Activated CD8-positive, alpha-beta memory T cell treated with anti-CD3 and anti-CD28 coated beads, Interleukin-2, amount 50 U/mL, for 24 hours (primary cell): Measurements from ENCODE around the gene GH1.
A peak's percentile ranks its signal among the peaks of the same experiment; 100 is the strongest.
"Not testable (repeated sequence)": the region's sequence is repeated elsewhere in the genome, so short reads cannot be mapped to it uniquely, and the experiment has no call there.

Source experiments
- DNase-seq: peaks from one replicate; pipeline ENCODE4 v3.0.0-alpha.2; 2020; ENCODE audit errors: extremely low read depth

Gene GH1

GRCh38 chr17:63926164-63926563 lies 7.5 kb upstream of the GH1 start:
- DNase-seq, result no peak

GRCh38 chr17:63925615-63926014 lies 7.0 kb upstream of the GH1 start:
- no peak for DNase-seq

- DNase-seq, result not testable (repeated sequence)
Observed at GRCh38 chr17:63922402-63922801, 3.8 kb upstream of the GH1 start.

GRCh38 chr17:63920779-63921178 lies 2.1 kb upstream of the GH1 start:
- DNase-seq, result not testable (repeated sequence)

GRCh38 chr17:63920050-63920449 lies 1.4 kb upstream of the GH1 start:
- not testable (repeated sequence) for DNase-seq

- DNase-seq, result peak; percentile 23
Observed at GRCh38 chr17:63919311-63919723, 678 bp upstream of the GH1 start.

- no peak for DNase-seq
Observed at GRCh38 chr17:63918305-63918704, 334 bp downstream of the GH1 start.

- no peak for DNase-seq
Observed at GRCh38 chr17:63917646-63918045, 993 bp downstream of the GH1 start.

- not testable (repeated sequence) for DNase-seq
Observed at GRCh38 chr17:63917206-63917605, 1.4 kb downstream of the GH1 start.

GRCh38 chr17:63916566-63917185 lies 2.0 kb downstream of the GH1 start:
- DNase-seq, result no peak

GRCh38 chr17:63915753-63916152 lies 2.9 kb downstream of the GH1 start:
- not testable (repeated sequence) for DNase-seq

GRCh38 chr17:63914471-63914870 lies 4.2 kb downstream of the GH1 start:
- DNase-seq, result no peak

- DNase-seq, result peak; percentile 20
Observed at GRCh38 chr17:63911657-63912100, 7.0 kb downstream of the GH1 start.

- DNase-seq, result no peak
Observed at GRCh38 chr17:63911041-63911635, 7.5 kb downstream of the GH1 start, which contains the start of gene CSHL1. TSS of gene CSHL1 (minus strand) at chr17:63911258. CDS start at chr17:63911196, 62 bp downstream.

GRCh38 chr17:63910096-63910495 lies 8.5 kb downstream of the GH1 start:
- DNase-seq, result no peak

GRCh38 chr17:63909586-63909985 lies 9.1 kb downstream of the GH1 start:
- not testable (repeated sequence) for DNase-seq

GRCh38 chr17:63907161-63907778 lies 11.4 kb downstream of the GH1 start:
- DNase-seq, result not testable (repeated sequence)

GRCh38 chr17:63904796-63905195 lies 13.8 kb downstream of the GH1 start:
- DNase-seq, result not testable (repeated sequence)

GRCh38 chr17:63903787-63904201 lies 14.8 kb downstream of the GH1 start:
- DNase-seq, result not testable (repeated sequence)

GRCh38 chr17:63901971-63902370 lies 16.7 kb downstream of the GH1 start:
- DNase-seq, result not testable (repeated sequence)

- not testable (repeated sequence) for DNase-seq
Observed at GRCh38 chr17:63898899-63899798, 19.5 kb downstream of the GH1 start.
